Prostate gland (tissue), 2 donors: ENCODE results near the gene IL20.

Experiments
- POLR2A ChIP-seq: fragments of 450-650 bp; IDR thresholded peaks from one replicate; pipeline ENCODE4 v1.6.1; 2016; ENCODE audit warnings: antibody characterized with exemption, mild to moderate bottlenecking
- POLR2AphosphoS5 ChIP-seq: sonication (generic); formaldehyde crosslinking; IDR thresholded peaks from one replicate; pipeline ENCODE4 v1.6.1; 2017; ENCODE audit warnings: antibody characterized with exemption
- TF ChIP-seq, protein P1 (sequence below), 4 experiments: fragments of 200-600 bp in 2 of 4; fragments of 450-650 bp in 2 of 4; sonication (generic) in 2 of 4; IDR thresholded peaks; 1 replicate in 3 of 4; 2 replicates in 1 of 4; pipeline ENCODE4 v1.5.1; 2016 to 2019; ENCODE audit warnings: antibody characterized with exemption in 4 of 4, mild to moderate bottlenecking in 2 of 4, moderate library complexity in 2 of 4

DNA sequence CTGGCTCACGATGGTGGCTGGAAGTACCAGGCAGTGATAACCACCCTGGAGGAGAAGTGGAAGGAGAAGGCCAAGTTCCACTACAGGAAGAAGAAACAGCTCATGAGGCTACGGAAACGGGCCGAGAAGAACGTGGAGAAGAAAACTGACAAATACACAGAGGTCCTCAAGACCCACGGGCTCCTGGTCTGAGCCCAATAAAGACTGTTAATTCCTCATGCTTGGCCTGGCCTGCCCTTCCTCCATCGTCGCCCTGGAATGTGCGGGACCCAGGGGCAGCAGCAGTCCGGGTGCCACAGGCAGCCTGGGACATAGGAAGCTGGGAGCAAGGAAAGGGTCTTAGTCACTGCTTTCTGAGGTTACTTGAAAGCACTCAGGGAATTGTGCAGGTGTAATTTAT, 42.6 kb downstream of the IL20 start:
- TF ChIP-seq, protein P1, sequence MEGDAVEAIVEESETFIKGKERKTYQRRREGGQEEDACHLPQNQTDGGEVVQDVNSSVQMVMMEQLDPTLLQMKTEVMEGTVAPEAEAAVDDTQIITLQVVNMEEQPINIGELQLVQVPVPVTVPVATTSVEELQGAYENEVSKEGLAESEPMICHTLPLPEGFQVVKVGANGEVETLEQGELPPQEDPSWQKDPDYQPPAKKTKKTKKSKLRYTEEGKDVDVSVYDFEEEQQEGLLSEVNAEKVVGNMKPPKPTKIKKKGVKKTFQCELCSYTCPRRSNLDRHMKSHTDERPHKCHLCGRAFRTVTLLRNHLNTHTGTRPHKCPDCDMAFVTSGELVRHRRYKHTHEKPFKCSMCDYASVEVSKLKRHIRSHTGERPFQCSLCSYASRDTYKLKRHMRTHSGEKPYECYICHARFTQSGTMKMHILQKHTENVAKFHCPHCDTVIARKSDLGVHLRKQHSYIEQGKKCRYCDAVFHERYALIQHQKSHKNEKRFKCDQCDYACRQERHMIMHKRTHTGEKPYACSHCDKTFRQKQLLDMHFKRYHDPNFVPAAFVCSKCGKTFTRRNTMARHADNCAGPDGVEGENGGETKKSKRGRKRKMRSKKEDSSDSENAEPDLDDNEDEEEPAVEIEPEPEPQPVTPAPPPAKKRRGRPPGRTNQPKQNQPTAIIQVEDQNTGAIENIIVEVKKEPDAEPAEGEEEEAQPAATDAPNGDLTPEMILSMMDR (IDR thresholded peaks at IDR 0.05): no peak
- TF ChIP-seq POLR2A (no peak), POLR2AphosphoS5 (no peak)
